Measurements from ENCODE around the gene SPACA9. TPM values are rescaled to one million over a fixed set of nuclear protein-coding genes. Genes with fewer than 3 reads are reported as not detected.

Gene SPACA9
- polyA plus RNA-seq, 3 donors = 0.28 to 0.95 (median 0.57) TPM

- Mint-ChIP-seq H3K27me3 (ENCODE audit: low read depth in 3 of 3) (peaks cover 5 to 9% (median 8%) of the 10 kb centered on the region in 3 donors), H3K27ac (no peak overlapping the region), H3K4me1 (peaks cover 3% of the 10 kb centered on the region), H3K4me3 (no peak overlapping the region), H3K9me3 (no peaks in the 10 kb centered on the region), H3K36me3 (no peaks in the 10 kb centered on the region)
- Histone ChIP-seq H3K79me2 (ENCODE audit: insufficient read depth, low read length) (no peaks in the 10 kb centered on the region), H3K4me1 (ENCODE audit: control insufficient read depth in 1 of 2, insufficient read depth in 2 of 2, low read length in 2 of 2) (no peaks in the 10 kb centered on the region), H3K4me3 (replicated peaks in 1 of 3; ENCODE audit: low read depth in 2 of 3, low read length in 3 of 3) (no peak overlapping the region), H3K36me3 (replicated peaks in 1 of 2; ENCODE audit: control insufficient read depth in 1 of 2, insufficient read depth in 2 of 2, low read length in 2 of 2) (no peaks in the 10 kb centered on the region), H3K27me3 (ENCODE audit: control insufficient read depth in 2 of 2, insufficient read depth in 2 of 2, low read length in 2 of 2) (no peaks in the 10 kb centered on the region), H3K9me3 (replicated peaks in 1 of 2; ENCODE audit: control insufficient read depth in 1 of 2, insufficient read depth in 1 of 2, low read length in 2 of 2) (no peaks in the 10 kb centered on the region), H2AFZ (ENCODE audit: insufficient read depth, low read depth, low read length, poor library complexity, severe bottlenecking) (no peak overlapping the region), H3K9ac (ENCODE audit: insufficient read depth, low read length, poor library complexity, severe bottlenecking) (no peak overlapping the region), H3K27ac (ENCODE audit: low read depth in 1 of 2, low read length in 2 of 2) (no peak overlapping the region), H4K20me1 (ENCODE audit: insufficient read depth, low read length) (no peaks in the 10 kb centered on the region), H3K4me2 (replicated peaks; ENCODE audit: extremely low read depth, low read length, poor library complexity, severe bottlenecking) (no peak overlapping the region)
- no peak for TF ChIP-seq CTCF (IDR thresholded peaks at IDR 0.05)
- intact Hi-C loops (cut with micrococcal nuclease) = no loop called here
- WGBS (ENCODE audit: insufficient coverage) = 71% methylated on average over 10 of the region's 10 CpGs
- no peak for DNase-seq
Measured at GRCh38 chr9:132854832-132855231, 23.9 kb upstream of the SPACA9 start.

GRCh38 chr9:132855904-132856303, 22.8 kb upstream of the SPACA9 start:
- Mint-ChIP-seq H3K27ac (no peak overlapping the region), H3K4me3 (no peak overlapping the region), H3K36me3 (no peaks in the 10 kb centered on the region), H3K9me3 (no peaks in the 10 kb centered on the region), H3K27me3 (ENCODE audit: low read depth in 3 of 3) (peaks cover 5 to 9% (median 8%) of the 10 kb centered on the region in 3 donors), H3K4me1 (peaks cover 3% of the 10 kb centered on the region)
- H3K36me3 ChIP-seq (replicated peaks in 1 of 2; ENCODE audit: control insufficient read depth in 1 of 2, insufficient read depth in 2 of 2, low read length in 2 of 2) = no peaks in the 10 kb centered on the region
- H2AFZ ChIP-seq (ENCODE audit: insufficient read depth, low read depth, low read length, poor library complexity, severe bottlenecking) = no peak overlapping the region
- intact Hi-C loops (cut with micrococcal nuclease) = no loop called here
- no peaks in the 10 kb centered on the region for H3K4me1 ChIP-seq (ENCODE audit: control insufficient read depth in 1 of 2, insufficient read depth in 2 of 2, low read length in 2 of 2)
- H3K9me3 ChIP-seq (replicated peaks in 1 of 2; ENCODE audit: control insufficient read depth in 1 of 2, insufficient read depth in 1 of 2, low read length in 2 of 2) = no peaks in the 10 kb centered on the region
- DNase-seq = no peak
- no peak overlapping the region for H3K27ac ChIP-seq (ENCODE audit: low read depth in 1 of 2, low read length in 2 of 2)
- no peaks in the 10 kb centered on the region for H4K20me1 ChIP-seq (ENCODE audit: insufficient read depth, low read length)
- H3K79me2 ChIP-seq (ENCODE audit: insufficient read depth, low read length) = no peaks in the 10 kb centered on the region
- no peak for TF ChIP-seq CTCF (IDR thresholded peaks at IDR 0.05)
- H3K27me3 ChIP-seq (ENCODE audit: control insufficient read depth in 2 of 2, insufficient read depth in 2 of 2, low read length in 2 of 2) = no peaks in the 10 kb centered on the region
- no peak overlapping the region for H3K4me3 ChIP-seq (replicated peaks in 1 of 3; ENCODE audit: low read depth in 2 of 3, low read length in 3 of 3)
- no peak overlapping the region for H3K9ac ChIP-seq (ENCODE audit: insufficient read depth, low read length, poor library complexity, severe bottlenecking)
- H3K4me2 ChIP-seq (replicated peaks; ENCODE audit: extremely low read depth, low read length, poor library complexity, severe bottlenecking) = no peak overlapping the region
- 100% methylated on average over 1 of the region's 5 CpGs for WGBS (ENCODE audit: insufficient coverage)
